ENCODE data around the gene CNOT10.
A peak's percentile ranks its signal among the peaks of the same experiment; 100 is the strongest.
"Not testable (repeated sequence)": the region's sequence is repeated elsewhere in the genome, so short reads cannot be mapped to it uniquely, and the experiment has no call there.

Gene CNOT10

DNA sequence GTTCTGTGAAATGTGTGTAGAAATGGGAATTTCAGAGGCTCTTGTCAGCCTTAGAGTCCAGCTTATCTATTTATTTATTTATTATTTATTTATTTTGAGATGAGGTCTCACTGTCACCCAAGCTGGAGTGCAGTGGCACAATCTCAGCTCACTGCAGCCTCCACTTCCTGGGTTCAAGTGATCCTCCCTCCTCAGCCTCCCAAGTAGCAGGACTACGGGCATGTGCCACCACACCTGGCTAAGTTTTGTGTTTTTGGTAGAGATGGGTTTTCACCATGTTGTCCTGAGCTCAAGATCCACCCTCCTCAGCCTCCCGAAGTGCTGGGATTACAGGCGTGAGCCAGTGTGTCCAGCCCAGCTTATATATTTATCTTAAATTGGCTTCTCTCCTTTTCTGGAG, 11.5 kb downstream of the CNOT10 start:
- DNase-seq (ENCODE audit: low spot score): no peak

DNA sequence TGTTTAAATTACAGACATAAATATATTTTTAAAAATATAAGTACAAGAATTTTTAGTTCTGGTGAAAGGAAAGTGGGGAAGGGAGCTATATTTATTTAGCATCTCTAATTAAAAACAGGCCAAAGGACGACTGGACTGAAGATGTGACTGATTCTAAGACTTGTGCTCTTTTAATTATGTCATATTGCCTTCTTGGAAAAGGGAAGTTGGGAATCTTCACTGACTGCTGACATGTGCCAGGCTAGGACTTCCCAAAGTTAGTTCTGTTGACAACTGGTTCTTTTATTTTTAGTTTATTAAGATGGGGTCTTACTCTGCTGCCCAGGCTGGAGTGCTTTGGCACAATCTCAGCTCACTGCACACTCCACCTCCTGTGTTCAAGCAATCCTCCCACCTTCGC, 13.5 kb downstream of the CNOT10 start:
- DNase-seq (ENCODE audit: low spot score): no peak

DNA sequence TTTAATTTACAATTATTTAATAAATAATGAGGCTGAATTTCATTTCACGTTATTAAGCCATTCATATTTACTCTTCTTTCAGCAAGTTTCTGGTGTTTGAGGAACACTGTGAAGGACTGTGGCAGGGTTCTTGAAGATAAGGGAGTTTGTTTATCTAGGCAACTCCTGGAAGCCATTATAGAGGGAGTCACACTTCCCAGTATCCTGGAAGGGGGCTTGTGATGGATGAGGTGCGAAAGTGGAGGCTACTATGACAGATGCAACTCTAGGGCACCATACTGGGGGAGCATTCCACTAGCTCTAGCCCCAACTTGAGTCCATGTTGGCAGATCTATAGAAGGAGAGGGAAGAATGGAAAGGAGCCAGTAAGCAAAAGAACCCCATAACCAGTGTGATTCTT, 14.4 kb downstream of the CNOT10 start:
- DNase-seq (ENCODE audit: low spot score): no peak

DNA sequence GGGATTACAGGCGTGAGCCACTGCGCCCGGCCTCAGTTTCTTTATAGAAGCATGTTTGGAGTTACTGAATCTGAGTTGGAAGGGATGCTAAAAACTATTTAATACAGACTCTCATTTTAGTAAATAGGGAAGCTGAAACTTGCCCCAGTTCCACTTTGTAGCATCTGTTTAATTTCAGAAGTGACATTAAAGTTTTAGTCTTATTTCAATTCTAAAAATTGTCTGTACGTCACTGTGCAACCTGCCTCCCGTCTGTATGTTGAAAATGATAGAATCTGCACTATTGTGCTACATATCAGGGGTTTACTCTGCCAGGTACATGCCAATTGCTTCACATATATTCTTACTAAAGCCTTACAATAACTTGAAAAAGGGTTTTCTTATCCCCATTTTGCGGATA, 15.3 kb downstream of the CNOT10 start:
- no peak for DNase-seq (ENCODE audit: low spot score)

DNA sequence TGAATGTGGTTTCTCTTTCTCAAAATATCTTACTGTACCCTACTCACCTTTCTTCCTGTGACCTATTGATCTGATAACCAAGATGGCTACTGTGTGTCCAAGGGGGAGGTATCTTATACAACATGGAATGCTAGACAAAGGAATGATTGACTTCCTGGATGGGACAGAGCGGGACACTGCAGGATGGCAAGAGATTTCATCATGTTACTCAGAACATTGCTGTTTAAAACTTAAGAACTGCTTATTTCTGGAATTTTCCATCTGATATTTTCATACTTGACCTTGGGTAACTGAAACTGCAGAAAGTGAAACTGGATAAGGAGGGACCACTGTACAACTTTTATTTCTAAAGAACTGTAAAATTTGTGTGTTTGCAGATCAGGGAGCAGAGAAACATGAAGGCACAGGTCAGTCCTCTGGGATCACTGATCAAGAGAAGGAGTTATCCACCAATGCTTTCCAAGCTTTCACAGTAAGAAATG, 18.5 kb downstream of the CNOT10 start:
- DNase-seq (ENCODE audit: low spot score): peak; percentile 56

DNA sequence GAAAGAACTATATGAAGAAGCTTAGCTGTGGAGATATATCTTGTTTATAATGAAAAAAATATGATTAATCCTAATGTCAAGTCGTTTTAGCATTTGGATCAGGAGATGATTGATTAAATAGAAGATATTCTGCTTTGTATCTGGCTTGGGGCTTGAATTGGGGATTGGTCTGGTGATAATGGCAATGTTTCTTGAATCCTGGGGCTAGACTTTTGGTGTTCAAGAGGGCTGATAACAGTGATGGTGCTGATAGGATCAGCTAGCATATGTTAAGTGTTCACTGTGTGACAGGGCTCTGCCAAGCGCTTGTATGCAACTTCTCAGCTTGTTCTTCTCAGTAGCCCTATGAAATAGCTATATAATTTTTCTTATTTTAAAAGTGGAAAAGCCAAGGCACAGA, 20.2 kb downstream of the CNOT10 start:
- no peak for DNase-seq (ENCODE audit: low spot score)

DNA sequence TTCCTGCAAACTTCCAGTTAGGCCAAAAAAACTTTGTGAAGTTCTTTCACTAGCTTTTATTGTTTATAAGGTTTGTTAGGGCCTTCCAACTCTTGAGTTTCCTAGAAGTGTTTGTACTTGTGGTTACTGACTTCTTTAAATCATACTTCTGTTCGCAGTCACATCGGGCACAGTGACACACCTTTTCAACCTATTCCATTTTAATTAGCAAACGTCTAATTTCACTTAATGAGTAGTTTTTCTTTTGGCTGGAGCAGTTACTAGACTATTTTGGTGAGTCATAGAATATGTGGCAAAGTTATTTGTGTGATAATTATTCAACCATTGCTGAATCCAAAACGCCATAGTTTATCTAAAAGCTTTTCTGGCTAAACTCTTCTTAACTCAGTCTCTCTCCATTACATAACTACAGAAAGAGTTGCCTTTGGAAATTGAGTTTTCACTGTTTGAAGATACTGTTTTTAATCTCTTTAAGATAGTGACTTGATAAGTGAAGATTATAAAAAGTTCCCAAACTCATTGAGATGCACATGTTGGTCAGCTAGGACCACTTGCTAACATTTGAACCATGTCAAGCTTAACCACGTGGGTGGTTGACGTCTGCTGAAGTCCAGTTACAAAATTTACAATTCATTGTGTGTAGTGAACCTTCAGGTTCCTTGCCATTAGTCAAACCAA, 21.5 kb downstream of the CNOT10 start:
- DNase-seq (ENCODE audit: low spot score): no peak

DNA sequence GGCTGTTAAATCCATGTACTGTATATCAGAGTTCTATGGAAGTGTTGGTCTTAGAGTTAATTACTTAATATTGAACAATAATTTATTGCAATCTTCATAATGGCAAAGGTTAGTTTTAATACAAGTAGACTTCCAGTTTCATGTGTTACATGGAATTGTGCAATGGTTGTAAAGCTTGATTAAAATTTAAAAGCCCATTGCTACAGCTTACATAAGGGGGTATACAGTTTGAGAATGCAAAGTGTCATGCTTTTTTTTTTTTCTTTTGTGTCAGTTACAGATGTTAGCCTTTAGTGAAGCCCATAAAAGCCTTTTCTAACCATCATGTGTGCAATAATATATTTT, 22.0 kb downstream of the CNOT10 start:
- DNase-seq (ENCODE audit: low spot score): no peak

DNA sequence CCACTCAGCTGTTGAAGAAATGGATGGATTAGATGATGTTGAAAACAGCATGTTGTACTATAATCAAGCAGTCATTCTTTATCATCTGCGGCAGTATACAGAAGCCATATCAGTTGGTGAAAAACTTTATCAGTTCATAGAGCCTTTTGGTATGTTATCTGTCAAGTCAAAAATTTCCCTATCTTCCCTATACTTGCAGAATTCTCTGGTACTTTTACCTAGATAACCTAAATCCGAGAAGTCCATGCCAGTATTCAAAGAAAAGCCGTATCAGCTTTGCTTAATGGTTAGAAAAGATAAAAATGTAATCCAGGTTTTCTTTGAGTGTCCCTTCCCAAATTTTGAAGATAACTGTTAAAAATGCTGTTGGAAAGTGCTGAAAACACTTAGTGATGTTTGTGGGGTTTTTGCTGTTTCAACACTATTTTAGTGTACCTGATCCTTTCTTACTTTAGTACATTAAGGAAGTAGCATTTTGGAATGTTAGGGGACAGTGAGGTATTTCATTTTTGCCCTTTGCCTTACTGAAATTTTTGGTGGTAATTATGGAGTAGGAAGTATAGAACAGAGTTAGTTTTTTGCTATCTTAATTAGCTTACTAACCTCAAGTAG, 23.8 kb downstream of the CNOT10 start:
- no peak for DNase-seq (ENCODE audit: low spot score)

DNA sequence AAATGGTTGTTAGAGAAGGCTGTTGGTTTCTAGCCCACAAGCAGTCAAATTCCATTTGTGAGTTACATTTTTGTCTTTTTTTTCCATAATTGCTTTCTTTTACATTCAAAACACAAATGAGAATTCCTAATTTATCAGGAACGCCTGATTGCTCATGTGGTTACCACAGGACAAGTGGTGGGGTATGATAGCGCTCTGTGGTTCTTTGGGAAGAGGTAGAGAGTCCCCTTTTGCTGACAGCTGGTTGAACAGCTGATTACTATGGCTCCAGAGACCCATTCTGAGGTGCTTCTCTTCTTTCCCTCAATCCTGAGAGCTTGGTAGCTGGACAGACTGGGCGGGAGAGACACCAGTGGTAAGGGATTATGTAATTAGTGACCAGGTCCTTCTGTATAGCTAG, 24.4 kb downstream of the CNOT10 start:
- no peak for DNase-seq (ENCODE audit: low spot score)

DNA sequence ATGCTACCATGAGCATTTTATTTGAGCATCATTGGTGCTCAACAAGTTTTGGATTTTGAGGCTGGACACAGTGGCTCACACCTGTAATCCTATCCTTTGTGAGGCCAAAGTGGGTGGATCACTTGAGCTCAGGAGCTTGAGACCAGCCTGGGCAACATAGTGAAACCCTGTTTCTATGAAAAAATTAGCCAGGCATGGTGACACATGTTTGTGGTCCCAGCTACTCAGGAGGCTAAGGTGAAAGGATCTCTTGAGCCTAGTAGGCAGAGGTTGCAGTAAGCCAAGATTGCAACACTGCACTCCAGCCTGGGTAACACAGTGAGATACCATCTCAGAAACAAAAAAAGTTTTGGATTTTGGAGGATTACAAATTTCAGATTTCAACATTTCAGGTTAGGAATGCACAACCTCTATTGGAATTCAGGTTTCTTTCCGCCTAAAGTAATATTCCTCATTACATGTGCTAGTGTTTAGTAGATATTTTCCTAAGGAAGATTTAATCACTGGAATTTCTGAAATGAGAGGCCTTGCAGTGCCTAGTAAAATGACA, 27.6 kb downstream of the CNOT10 start:
- DNase-seq (ENCODE audit: low spot score): no peak

DNA sequence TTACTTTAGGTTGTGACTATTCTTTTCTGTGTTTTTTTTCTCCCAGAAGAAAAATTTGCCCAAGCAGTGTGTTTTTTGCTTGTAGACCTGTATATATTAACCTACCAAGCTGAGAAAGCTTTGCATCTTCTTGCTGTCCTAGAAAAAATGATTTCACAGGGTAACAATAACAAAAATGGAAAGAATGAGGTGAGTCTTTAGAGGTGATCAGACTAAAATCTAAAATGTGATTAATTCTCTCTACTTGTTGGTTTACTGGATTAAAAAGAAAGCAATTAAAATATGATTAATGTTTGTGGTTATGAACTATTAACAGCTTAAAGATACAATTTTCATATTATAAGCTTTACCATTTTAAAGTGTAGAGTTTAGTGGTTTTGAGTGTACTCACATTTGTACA, 28.2 kb downstream of the CNOT10 start:
- no peak for DNase-seq (ENCODE audit: low spot score)

DNA sequence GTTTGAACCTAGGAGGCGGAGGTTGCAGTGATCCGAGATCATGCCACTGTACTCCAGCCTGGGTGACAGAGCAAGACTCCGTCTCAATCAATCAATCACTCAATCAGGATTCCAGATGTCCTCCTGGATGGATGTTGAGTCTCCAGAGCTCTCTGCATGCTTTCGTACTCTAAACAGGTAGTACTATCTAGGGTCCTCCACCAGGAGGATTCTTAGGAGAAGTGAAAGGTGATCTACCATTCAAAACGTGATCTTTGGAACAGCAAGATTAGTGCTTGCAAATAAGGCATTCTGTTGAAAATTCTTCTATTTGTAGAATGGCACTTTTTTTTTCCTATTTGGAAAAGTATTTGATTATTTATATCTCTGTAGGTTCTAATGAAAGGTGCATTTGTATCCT, 34.3 kb downstream of the CNOT10 start:
- DNase-seq (ENCODE audit: low spot score): peak; percentile 35

DNA sequence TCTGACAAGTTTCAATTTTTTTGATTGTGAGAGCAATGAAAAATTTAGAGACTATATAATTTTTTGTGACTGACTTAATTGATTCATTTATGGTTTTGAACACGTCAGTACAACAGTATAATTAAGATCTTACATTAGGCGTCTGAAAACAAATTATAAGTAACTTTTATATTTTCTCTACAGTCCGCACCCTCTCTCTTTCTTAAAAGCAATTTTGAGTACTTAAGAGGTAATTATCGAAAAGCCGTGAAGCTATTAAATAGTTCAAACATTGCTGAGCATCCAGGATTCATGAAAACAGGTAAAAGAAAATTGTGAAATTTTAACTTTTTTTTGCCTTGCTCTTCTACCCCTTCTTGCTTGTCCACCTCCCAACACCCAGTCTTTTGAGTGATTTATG, 34.9 kb downstream of the CNOT10 start:
- no peak for DNase-seq (ENCODE audit: low spot score)

DNA sequence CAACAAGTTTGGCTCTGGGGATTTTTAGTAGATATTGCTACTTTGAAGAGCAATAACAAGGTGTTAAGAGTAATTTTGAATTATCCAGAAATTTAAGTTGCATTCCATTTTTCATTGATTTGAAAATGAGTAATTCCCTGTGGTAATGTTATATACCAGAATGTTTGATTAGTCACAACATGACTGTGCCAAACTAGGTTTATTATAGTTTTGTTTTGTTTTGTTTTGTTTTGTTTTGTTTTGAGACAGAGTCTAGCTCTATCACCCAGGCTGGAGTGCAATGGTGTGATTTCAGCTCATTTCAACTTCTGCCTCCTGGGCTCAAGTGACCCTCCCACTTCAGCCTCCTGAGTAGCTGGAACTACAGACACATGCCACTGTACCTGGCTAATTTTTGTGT, 40.7 kb downstream of the CNOT10 start:
- DNase-seq (ENCODE audit: low spot score): no peak

DNA sequence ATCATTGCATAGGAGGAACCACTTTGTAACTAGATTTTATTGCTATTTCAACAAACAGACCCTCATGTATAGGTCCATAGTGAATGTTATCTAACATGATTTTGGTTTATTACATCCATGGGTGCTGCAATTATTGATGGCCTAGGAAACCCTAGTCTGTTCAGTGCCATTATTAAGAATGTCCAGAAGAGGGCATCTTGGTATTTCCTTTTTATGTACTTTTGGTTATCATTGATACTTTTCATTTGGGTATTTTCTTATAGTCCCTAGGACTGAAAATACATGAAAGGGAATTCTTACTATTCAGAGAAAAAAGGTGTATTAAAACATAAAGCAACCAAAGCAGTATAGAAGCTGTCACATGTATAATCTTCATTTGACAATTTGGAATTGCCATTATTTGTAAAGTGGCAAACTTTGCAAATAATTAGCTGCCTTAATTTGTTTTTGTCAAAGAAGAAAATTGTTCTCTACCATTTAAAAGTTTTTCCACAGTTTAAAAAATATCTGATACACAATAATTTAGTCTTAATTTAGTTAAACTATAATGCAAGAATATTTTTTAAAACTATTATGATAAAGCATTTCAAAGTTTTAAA, 48.7 kb downstream of the CNOT10 start:
- peak; percentile 70 for DNase-seq (ENCODE audit: low spot score)

DNA sequence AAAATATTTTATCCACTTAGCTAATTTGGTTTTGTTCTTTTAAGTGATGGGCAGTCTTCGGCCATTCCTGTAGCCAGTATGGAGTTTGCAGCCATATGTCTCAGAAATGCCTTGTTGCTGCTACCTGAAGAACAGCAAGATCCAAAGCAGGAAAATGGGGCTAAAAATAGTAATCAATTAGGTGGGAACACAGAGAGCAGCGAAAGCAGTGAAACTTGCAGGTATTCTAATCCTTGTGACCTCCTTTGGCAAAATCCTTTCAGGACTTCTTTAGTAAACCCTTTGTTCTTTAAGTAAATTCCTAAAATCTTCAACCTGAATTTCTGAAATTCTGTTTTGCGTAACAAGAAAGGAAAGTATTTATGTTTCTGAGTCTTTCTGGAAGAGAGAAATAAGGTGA, 49.8 kb downstream of the CNOT10 start:
- no peak for DNase-seq (ENCODE audit: low spot score)

DNA sequence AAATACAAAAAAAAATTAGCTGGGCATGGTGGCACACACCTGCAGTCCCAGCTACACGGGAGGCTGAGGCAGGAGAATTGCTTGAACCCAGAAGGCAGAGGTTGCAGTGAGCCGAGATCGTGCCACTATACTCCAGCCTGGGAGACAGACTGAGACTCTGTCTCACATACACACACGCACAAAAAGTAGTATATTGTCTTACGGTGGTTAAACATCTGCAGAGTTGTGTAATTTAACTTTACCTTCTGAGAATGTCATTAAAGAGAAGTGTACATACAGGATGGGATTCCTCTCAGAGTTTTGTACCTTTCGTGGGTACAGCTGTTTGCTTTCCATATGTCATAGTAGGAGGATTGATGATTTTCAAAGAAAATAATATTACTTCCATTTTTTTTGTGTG, 58.5 kb downstream of the CNOT10 start:
- DNase-seq (ENCODE audit: low spot score): not testable (repeated sequence)

DNA sequence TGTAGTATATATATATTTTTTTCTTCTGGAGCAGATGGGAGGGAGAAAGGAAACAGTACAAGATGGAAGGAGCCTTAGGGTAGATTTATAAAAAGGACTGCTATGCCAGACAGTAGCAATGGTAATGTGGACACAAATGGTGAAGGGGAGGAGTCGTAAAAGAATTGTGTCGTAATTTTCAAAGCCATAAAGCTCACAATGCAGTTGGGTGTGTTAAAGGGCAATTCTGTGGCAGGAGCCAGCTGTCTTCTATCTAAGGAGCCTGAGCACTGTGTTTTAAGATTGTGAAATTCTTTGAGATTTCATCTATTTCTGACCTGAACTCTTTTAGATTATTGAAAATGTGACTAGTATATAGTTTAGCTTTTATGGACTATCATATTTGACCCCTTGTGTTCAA, 58.9 kb downstream of the CNOT10 start:
- peak; percentile 88 for DNase-seq (ENCODE audit: low spot score)

DNA sequence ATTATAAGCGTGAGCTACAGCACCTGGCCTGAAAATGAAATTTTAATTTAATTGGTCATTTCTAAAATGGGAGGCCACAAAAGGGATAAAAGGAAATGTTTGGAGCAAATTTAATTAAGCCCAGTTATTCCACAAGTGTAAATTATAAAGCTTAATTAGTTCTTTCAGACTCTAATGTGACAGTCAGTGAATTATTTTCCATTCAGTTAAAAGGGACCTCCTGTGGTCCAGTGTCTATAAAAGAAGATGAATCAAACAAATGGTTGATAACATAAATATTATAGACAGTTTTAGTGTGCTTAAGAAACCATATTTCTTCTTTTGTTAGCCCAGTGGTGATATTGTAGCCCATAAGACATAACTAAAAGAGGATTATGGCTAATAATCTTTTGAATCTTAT, 66.4 kb downstream of the CNOT10 start:
- DNase-seq (ENCODE audit: low spot score): no peak

DNA sequence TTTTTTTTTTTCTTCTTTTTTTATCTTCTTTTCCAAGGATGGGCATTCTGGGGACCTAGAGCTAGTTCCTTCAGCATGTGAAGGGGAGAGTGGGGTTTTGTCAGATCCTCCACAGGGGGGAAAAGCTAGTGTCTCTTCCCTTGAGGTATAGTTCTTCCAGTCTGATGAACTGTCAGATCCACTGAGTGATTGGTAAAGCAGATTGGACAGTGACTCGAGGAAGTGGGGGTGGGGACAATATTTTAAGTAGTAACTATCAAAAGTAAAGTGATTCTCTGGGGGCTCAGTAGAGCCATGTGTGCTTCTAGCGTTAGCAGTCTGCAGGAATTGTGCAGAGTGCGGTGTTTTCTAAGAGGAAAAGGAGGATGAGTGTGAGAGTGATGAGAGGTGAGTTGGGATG, 70.8 kb downstream of the CNOT10 start:
- DNase-seq (ENCODE audit: low spot score): no peak

DNA sequence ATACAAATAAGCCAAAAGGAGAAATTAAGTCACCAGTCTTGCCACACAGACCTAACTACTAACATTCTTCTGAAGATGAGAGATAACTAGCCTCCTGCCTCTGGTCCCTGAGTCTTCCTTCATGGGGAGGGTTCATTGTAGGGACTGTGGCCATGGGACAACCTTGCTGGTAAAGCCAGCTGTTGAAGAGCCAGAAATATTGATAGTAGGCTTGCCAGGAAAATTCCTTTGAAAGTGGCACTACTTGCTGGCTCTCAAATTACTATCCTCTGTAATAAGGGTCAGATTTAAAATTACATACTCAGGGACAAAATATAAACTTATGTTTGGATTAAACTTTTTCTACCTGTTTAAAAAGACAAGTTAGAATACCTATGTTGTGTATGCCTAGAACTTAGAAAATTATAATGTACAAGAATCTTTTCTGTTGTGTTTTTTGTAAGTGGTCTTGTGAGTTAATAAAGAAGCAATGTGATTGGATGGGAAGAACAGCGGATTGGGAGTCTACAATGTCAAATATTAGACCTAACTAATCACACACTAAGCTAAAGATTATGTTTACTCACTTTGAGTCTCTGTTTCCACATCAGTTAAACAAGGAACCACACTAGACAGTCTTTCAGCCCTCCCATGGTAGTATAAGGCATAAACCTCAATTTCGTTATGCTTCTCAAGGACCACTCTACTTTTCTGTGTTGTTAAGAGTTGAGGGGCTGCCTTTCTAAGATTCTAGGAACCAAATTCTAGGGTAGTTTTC, 72.8 kb downstream of the CNOT10 start:
- DNase-seq (ENCODE audit: low spot score): peak; percentile 54

DNA sequence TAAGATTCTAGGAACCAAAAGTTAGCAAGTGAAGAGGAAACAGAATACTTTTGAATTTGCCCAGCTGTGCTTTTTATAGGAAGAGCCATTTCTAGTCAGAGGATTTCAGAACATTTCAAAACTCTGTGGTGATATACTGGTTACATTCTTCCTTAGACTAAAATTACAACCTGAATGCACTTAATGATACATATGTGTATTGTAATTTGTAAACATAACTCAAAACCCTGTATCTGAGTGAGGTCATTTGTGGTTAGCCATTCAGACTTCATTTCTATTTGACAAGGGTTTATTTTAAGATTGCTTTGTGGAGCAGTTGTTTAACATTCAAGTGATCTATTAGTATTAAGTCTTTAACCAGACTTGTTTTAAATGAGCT, 73.4 kb downstream of the CNOT10 start:
- no peak for DNase-seq (ENCODE audit: low spot score)

All from HuH-7 (cell line).